Omental fat pad (tissue), 4 donors: Measurements from ENCODE around the gene LRRC71. TPM values are rescaled to one million over a fixed set of nuclear protein-coding genes. Genes with fewer than 3 reads are reported as not detected.

Experiments used
- ATAC-seq: fragments of 150-250 bp; one replicate; pipeline ENCODE4 v1.9.1; 2016; ENCODE audit warnings: mild to moderate bottlenecking, moderate library complexity; ENCODE audit not compliant: low FRiP score
- DNase-seq: peaks from one replicate; pipeline ENCODE4 v3.0.0-alpha.2; 2019; ENCODE audit warnings: low spot score
- total RNA-seq, 4 donors: library from RNA; depleted of rRNA; stranded (reverse); fragments of >200 nt; gene quantifications; one replicate each; pipeline ENCODE4 v1.1.0, GENCODE V29; 2016
- TF ChIP-seq, protein P1 (sequence below), 3 donors: fragments of 450-650 bp; IDR thresholded peaks; one replicate each; pipeline ENCODE4 v1.5.1; 2016 to 2017; ENCODE audit warnings: antibody characterized with exemption in 3 of 3, mild to moderate bottlenecking in 3 of 3, moderate library complexity in 2 of 3

Gene LRRC71
- total RNA-seq, 4 donors from 2014 or later, result not detected

DNA sequence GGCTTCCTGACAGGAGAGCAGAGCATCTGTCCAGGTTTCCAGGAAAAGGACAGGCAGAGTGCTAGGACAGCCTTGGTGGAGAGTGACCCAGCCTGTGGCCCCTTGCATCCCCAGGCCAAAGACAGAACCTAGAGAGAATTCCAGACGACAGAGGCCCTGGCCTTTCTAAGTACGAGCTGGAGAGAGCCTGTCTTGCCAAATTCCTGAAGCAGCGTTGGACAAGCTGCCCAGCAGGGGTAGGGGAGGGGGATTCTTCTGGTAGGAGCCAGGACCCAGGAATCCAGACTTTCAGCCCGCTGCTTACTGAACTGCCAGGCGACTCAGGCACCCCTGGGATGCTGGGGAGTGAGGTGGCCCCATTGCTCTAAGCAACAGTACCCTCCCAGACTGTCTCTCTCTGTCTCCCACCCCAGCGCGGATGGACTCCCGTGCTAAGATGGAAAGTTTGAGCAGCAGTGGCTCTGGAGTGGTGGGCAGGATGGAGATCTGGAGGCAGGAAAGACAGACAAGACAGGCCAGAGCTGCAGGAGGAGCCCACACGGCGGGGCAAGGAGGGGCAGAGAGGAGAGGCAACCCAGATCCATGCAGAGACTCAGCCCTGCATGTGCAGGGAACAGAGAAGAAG is 35.8 kb upstream of the LRRC71 start:
- no peak for ATAC-seq
- no peak for DNase-seq
- TF ChIP-seq, protein P1, sequence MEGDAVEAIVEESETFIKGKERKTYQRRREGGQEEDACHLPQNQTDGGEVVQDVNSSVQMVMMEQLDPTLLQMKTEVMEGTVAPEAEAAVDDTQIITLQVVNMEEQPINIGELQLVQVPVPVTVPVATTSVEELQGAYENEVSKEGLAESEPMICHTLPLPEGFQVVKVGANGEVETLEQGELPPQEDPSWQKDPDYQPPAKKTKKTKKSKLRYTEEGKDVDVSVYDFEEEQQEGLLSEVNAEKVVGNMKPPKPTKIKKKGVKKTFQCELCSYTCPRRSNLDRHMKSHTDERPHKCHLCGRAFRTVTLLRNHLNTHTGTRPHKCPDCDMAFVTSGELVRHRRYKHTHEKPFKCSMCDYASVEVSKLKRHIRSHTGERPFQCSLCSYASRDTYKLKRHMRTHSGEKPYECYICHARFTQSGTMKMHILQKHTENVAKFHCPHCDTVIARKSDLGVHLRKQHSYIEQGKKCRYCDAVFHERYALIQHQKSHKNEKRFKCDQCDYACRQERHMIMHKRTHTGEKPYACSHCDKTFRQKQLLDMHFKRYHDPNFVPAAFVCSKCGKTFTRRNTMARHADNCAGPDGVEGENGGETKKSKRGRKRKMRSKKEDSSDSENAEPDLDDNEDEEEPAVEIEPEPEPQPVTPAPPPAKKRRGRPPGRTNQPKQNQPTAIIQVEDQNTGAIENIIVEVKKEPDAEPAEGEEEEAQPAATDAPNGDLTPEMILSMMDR (IDR thresholded peaks at IDR 0.05), result no peak

DNA sequence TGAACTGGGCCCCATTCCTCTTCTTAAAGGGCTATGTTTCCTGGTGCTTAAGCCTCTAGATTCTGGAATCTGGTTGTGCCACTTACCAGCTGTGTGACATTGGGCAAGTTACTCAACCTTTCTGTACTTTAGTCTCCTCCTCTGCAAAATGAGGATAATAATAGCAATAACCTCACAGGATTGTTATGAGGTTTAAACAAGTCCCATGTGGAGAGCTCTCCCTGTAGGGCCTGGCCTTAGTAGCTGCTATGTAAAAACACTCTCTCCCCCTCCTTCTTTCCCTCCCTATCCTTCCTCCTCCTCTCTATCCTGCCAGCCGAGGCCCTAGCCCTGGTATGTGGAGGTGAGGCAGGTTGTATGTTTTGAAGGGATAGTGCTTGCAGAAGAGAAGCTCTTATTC is 35.1 kb upstream of the LRRC71 start:
- no peak for DNase-seq
- TF ChIP-seq, protein P1 (IDR thresholded peaks at IDR 0.05), result no peak

DNA sequence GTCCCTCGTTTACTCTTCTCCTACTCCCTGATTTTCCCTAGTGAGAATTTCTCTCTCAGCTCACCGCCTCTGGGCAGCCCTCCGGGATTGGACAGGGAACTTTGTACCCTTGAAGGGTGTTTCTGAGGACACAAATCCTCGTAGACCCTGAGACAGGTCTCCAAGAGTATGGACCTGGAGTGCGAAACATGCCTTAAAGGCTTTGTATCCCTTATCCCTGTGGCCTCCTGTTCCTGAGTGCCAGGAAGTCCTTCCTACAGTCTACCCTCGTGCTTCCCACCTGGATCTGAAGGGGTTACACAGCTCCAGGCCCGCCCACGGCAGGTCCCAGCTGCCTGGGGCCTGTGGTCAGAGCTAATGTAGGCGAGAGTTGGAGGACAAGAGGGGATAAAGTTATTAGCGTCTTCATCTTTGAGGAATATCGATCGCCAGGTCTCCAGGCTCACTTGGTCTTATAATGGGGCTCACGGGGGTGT is 34.5 kb upstream of the LRRC71 start:
- ATAC-seq (no peak), DNase-seq (no peak)
- TF ChIP-seq, protein P1 (IDR thresholded peaks at IDR 0.05), result no peak

More for the DNA sequence above, 35.1 kb upstream of the LRRC71 start:
- no peak for ATAC-seq

DNA sequence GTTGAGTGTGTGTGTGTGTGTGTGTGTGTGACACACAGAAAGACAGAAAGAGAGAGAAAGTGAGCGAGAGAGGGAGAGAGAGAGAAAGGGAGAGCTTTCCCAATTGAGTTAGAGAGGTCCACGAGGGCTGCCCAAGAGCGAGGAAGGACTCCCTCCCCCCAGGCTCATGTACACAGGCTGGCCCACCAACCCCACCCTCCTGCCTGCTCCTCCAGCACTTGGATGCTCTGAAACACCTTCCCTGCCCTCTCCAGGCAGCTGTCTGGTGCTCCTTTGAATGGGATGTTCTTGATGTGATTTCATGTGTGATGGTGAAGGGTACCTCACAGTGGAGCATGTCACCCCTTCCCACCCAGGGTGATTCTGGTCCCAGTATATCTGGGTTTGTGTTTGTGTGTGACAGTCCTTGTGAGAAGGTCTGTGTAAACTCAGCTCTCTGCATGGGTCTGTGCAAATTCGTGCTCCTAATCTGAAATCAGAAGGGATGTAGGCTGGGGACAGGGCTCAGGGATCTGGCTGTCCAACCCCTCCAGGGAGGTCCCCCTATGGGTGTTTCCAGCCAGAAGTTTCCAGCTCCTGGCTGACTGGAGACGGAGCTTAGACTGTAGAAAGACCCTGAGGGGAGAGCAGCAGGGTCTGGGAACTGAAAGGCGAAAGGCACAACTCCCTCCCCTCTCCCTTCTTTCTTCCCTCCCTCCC is 33.7 kb upstream of the LRRC71 start:
- ATAC-seq, result no peak
- TF ChIP-seq, protein P1 (IDR thresholded peaks at IDR 0.05), result no peak
- no peak for DNase-seq

DNA sequence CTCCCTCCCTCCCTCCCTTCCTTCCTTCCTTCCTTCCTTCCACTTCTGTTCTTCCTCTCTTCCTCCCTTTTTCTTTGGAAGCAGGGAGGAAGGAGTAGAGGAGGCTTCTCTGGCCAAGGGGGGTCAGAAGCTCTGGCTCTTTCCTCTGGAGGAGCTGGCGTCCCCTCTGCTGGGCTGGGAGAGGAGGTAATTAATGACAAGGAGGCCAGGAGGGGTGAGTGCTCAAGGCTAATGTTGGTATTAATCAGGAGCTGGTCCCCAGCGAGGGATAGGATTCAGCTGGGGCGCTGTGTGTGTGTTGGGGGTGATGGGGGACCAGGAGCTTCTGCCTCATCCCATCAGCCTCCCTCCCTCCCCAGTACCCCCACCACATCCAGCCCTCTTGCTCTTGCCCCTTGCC is 33.1 kb upstream of the LRRC71 start:
- no peak for ATAC-seq
- DNase-seq, result no peak

DNA sequence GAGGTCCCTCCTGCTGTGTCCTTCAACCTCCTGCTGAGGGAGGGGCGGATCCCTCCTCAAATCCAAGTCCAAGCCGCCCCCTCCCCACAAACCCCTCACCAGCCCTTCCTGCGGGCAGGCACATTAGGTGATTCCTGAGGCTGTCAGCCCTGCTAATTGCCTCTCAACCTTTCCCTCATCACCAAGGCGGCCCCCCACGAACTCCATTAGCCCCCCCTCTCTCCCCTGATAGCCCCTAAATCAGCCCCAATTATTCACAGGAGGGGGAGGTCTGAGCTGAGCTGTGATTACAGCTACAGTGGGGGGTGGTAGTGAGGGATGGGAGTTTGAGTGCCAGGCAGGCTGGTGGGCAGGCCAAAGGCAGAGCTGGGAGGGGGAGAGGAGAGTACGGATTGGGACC is 32.7 kb upstream of the LRRC71 start:
- no peak for ATAC-seq
- TF ChIP-seq, protein P1 (IDR thresholded peaks at IDR 0.05), result no peak

More for the DNA sequence above, 33.1 kb upstream of the LRRC71 start:
- TF ChIP-seq, protein P1 (IDR thresholded peaks at IDR 0.05), result no peak

More for the DNA sequence above, 32.7 kb upstream of the LRRC71 start:
- DNase-seq, result no peak
